Spleen (tissue), 11 donors: ENCODE measurements around the gene ABI2. TPM values are rescaled to one million over a fixed set of nuclear protein-coding genes. Genes with fewer than 3 reads are reported as not detected.

ENCODE experiments used
- DNase-seq: peaks from one replicate; pipeline ENCODE4 v3.0.0-alpha.2; 2020
- H3K27ac ChIP-seq, 8 donors: fragments of 200-600 bp; sonication (generic) in 7 of 8; 1 replicate in 4 of 8; 2 replicates in 4 of 8; pipeline versions ENCODE4 v1.5.0 to v1.8.0; 2016 to 2021; ENCODE audit warnings: inconsistent platforms in 4 of 8, mild to moderate bottlenecking in 4 of 8, moderate library complexity in 1 of 8
- H3K27me3 ChIP-seq, 7 donors: fragments of 200-600 bp; sonication (generic) in 6 of 7; replicated peaks in 1 of 7; 1 replicate in 4 of 7; 2 replicates in 3 of 7; pipeline versions ENCODE4 v1.5.0 to v1.8.0; 2016 to 2021; ENCODE audit warnings: inconsistent platforms in 3 of 7, mild to moderate bottlenecking in 1 of 7
- H3K36me3 ChIP-seq, 6 donors: fragments of 200-600 bp; sonication (generic) in 5 of 6; 1 replicate in 4 of 6; 2 replicates in 2 of 6; pipeline versions ENCODE4 v1.5.0 to v1.8.0; 2016 to 2021; ENCODE audit warnings: inconsistent platforms in 2 of 6
- H3K4me1 ChIP-seq, 6 donors: fragments of 200-600 bp; sonication (generic) in 5 of 6; 1 replicate in 3 of 6; 2 replicates in 3 of 6; pipeline versions ENCODE4 v1.5.0 to v1.8.0; 2016 to 2021; ENCODE audit warnings: inconsistent platforms in 3 of 6
- H3K4me3 ChIP-seq, 8 donors: fragments of 200-600 bp; sonication (generic) in 7 of 8; 1 replicate in 4 of 8; 2 replicates in 4 of 8; pipeline versions ENCODE4 v1.5.0 to v1.8.0; 2016 to 2021; ENCODE audit warnings: inconsistent platforms in 4 of 8, mild to moderate bottlenecking in 4 of 8, moderate library complexity in 2 of 8
- H3K9me3 ChIP-seq, 8 donors: fragments of 200-600 bp; sonication (generic) in 7 of 8; 1 replicate in 4 of 8; 2 replicates in 4 of 8; pipeline versions ENCODE4 v1.5.0 to v1.8.0; 2016 to 2021; ENCODE audit warnings: inconsistent platforms in 4 of 8
- CTCF ChIP-seq, 11 experiments: fragments of 200-600 bp in 7 of 11; fragments of 450-650 bp in 4 of 11; sonication (generic) in 4 of 11; IDR thresholded peaks in 8 of 11; conservative IDR thresholded peaks in 3 of 11; 1 replicate in 7 of 11; 2 replicates in 4 of 11; pipeline versions ENCODE4 v1.4.0 to v1.8.0; 2016 to 2021; ENCODE audit warnings: antibody characterized with exemption in 11 of 11, inconsistent platforms in 4 of 11, mild to moderate bottlenecking in 1 of 11
- POLR2A ChIP-seq, 3 donors: fragments of 450-650 bp; IDR thresholded peaks; one replicate each; pipeline ENCODE4 v1.5.1; 2017; ENCODE audit warnings: antibody characterized with exemption in 3 of 3, mild to moderate bottlenecking in 1 of 3
- POLR2AphosphoS5 ChIP-seq, 3 donors: sonication (generic); formaldehyde crosslinking; IDR thresholded peaks; one replicate each; pipeline ENCODE4 v1.5.1; 2017; ENCODE audit warnings: antibody characterized with exemption in 3 of 3
- WGBS, 5 donors: extraction: QIAGEN DNeasy Blood & Tissue Kit in 3 of 5; methylation state at CpG; one replicate each; pipeline versions ENCODE4 v1.1.5 to v1.1.7; 2013 to 2018; 5-methylcytosine and 5-hydroxymethylcytosine counted together
- intact Hi-C: fragments of 100-400 bp; cut with DNase I; formaldehyde crosslinking; loops from one replicate; pipeline ENCODE4 v1.15.0; 2023; ENCODE audit warnings: low total_unique reads
- polyA plus RNA-seq, 3 donors: library from polyadenylated mRNA; stranded (reverse); fragments of 200-250 nt; gene quantifications; one replicate each; pipeline ENCODE4 v1.2.1, GENCODE V29; 2013
- total RNA-seq, 7 donors: library from RNA; depleted of rRNA in 3 of 7; stranded (reverse); fragments of >200 nt in 3 of 7; fragmentation: NEBNext Ultra II Directional in 4 of 7; extraction: Animal tissue kit (Norgen Biotek cat#: 25700) in 4 of 7; gene quantifications; one replicate each; pipeline versions ENCODE4 v1.1.0 to v1.2.1, GENCODE V29; 2016 to 2021
- donor health status: healthy with polysubstance abuse.
- donor health status: DM: no; HTN: no; CAD: no; lungs with moderate emphysema.
- donor health status: DM: no; HTN: no; CAD: no.
- donor health status: Bipolar disorder and iron deficiency.
- donor health status: healthy.
- donor health status: DM: no; HTN: no; CAD: no.
- donor health status: DM: yes; HTN: yes; CAD: no.

ABI2 gene
- total and polyA plus RNA-seq, 10 donors: 6.0 to 46.9 (median 33.7) TPM

GRCh38 chr2:203489531-203489930 lies 161.3 kb downstream of the ABI2 start:
- peaks cover 0 to 60% (median 0%) of the 10 kb centered on the region in 6 donors for H3K36me3 ChIP-seq
- H3K4me3 ChIP-seq: no peak overlapping the region
- TF ChIP-seq POLR2A (IDR thresholded peaks at IDR 0.05): no peak
- no peaks in the 10 kb centered on the region for H3K27me3 ChIP-seq
- intact Hi-C loops: loop anchor here (5.0 to 10.0 kb wide), 2 partner anchors 323 to 425 kb away; no protein-coding TSS in a partner anchor
- peaks cover 0 to 21% (median under 1%) of the 10 kb centered on the region in 6 donors for H3K4me1 ChIP-seq
- DNase-seq: no peak
- WGBS, 5 donors: 89 to 97% (median 94%) methylated on average over 6 of the region's 6 CpGs
- H3K9me3 ChIP-seq: no peaks in the 10 kb centered on the region
- no peak overlapping the region for H3K27ac ChIP-seq

- TF ChIP-seq POLR2A (IDR thresholded peaks at IDR 0.05) (no peak), CTCF (IDR thresholded peaks at IDR 0.05 in 8 of 11, conservative IDR thresholded peaks at IDR 0.05 in 3 of 11) (no peak), POLR2AphosphoS5 (IDR thresholded peaks at IDR 0.05) (no peak)
- no peaks in the 10 kb centered on the region for H3K9me3 ChIP-seq
- H3K4me1 ChIP-seq: peaks cover 0 to 14% (median 0%) of the 10 kb centered on the region in 6 donors
- no peak overlapping the region for H3K4me3 ChIP-seq
- WGBS, 5 donors: 91 to 99% (median 95%) methylated on average over 3 of the region's 3 CpGs
- H3K27me3 ChIP-seq: no peaks in the 10 kb centered on the region
- H3K36me3 ChIP-seq: peaks cover 0 to 54% (median 0%) of the 10 kb centered on the region in 6 donors
- intact Hi-C loops: no loop called here
- DNase-seq: no peak
- no peak overlapping the region for H3K27ac ChIP-seq
Observed at GRCh38 chr2:203490391-203490790, 162.2 kb downstream of the ABI2 start.

GRCh38 chr2:203492965-203493364 lies 164.8 kb downstream of the ABI2 start:
- intact Hi-C loops: no loop called here
- Histone ChIP-seq H3K9me3 (no peaks in the 10 kb centered on the region), H3K27ac (no peak overlapping the region), H3K36me3 (peaks cover 0 to 42% (median 0%) of the 10 kb centered on the region in 6 donors), H3K4me3 (no peak overlapping the region), H3K27me3 (no peaks in the 10 kb centered on the region), H3K4me1 (peaks cover 0 to 14% (median 1%) of the 10 kb centered on the region in 6 donors)
- 72 to 88% (median 77%) methylated on average over 2 of the region's 2 CpGs for WGBS, 5 donors
- DNase-seq: no peak
- TF ChIP-seq POLR2A (IDR thresholded peaks at IDR 0.05) (no peak), POLR2AphosphoS5 (IDR thresholded peaks at IDR 0.05) (no peak), CTCF (IDR thresholded peaks at IDR 0.05 in 8 of 11, conservative IDR thresholded peaks at IDR 0.05 in 3 of 11) (no peak)

Other genes starting within 250 kb of the ABI2 start
- gene CYP20A1, start 89.4 kb upstream of the ABI2 start, total RNA-seq: 10 to 100 TPM; 23.3 to 32.2 (median 28.1) TPM
- 1 to 10 TPM; 6.5 to 9.7 (median 7.2) TPM for gene CYP20A1, start 89.4 kb upstream of the ABI2 start, polyA plus RNA-seq
- gene RAPH1, start 206.9 kb downstream of the ABI2 start, total RNA-seq: 100 to 1,000 TPM in 4 of 7 donors, 10 to 100 TPM in 3; 49.4 to 138 (median 112) TPM
- 1 to 10 TPM; 2.6 to 5.0 (median 2.7) TPM for gene RAPH1, start 206.9 kb downstream of the ABI2 start, polyA plus RNA-seq